ENCODE results near the gene TFAM. TPM values are rescaled to one million over a fixed set of nuclear protein-coding genes. Genes with fewer than 3 reads are reported as not detected.

TFAM gene
- total RNA-seq, 1 donor from 2014 or later: 64.2 TPM

DNA sequence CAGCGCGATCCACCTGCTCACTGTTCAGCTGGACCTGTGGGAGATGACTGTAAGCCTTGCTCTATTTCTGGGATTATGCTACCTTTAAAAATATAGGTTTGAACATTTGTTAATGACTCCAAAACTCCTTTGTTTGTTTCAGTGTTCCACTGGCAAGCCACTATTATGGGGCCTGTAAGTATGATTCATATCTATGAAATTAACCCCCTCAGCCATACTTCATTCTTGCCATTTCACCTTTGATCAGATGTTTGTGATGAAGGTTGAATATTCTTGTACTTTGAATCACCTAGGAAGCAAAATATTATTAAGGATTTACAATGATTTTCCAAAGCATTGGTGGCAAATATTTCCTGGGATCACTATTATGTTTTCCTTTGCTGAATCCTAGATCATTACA lies 23.9 kb upstream of the TFAM start:
- Mint-ChIP-seq H3K9me3 (no peaks in the 10 kb centered on the region), H3K27me3 (ENCODE audit: low read depth) (no peaks in the 10 kb centered on the region), H3K36me3 (ENCODE audit: low read depth) (no peaks in the 10 kb centered on the region), H3K4me1 (peaks cover 7% of the 10 kb centered on the region), H3K27ac (ENCODE audit: unreplicated experiment) (no peak overlapping the region), H3K4me3 (no peak overlapping the region)
- no peak for DNase-seq (ENCODE audit: low read depth, low spot score)
- no peak for TF ChIP-seq CTCF (conservative IDR thresholded peaks at IDR 0.05)

GRCh38 chr10:58362027-58362789 lies 23.0 kb upstream of the TFAM start:
- Mint-ChIP-seq H3K4me3 (no peak overlapping the region), H3K36me3 (ENCODE audit: low read depth) (no peaks in the 10 kb centered on the region), H3K27ac (ENCODE audit: unreplicated experiment) (no peak overlapping the region), H3K9me3 (no peaks in the 10 kb centered on the region), H3K4me1 (peaks cover 7% of the 10 kb centered on the region), H3K27me3 (ENCODE audit: low read depth) (no peaks in the 10 kb centered on the region)
- DNase-seq (ENCODE audit: low read depth, low spot score): no peak
- TF ChIP-seq CTCF (conservative IDR thresholded peaks at IDR 0.05): no peak

- no peaks in the 10 kb centered on the region for H3K27me3 Mint-ChIP-seq (ENCODE audit: low read depth)
- no peak for TF ChIP-seq CTCF (conservative IDR thresholded peaks at IDR 0.05)
Observed at GRCh38 chr10:58367069-58367468, 18.1 kb upstream of the TFAM start.

DNA sequence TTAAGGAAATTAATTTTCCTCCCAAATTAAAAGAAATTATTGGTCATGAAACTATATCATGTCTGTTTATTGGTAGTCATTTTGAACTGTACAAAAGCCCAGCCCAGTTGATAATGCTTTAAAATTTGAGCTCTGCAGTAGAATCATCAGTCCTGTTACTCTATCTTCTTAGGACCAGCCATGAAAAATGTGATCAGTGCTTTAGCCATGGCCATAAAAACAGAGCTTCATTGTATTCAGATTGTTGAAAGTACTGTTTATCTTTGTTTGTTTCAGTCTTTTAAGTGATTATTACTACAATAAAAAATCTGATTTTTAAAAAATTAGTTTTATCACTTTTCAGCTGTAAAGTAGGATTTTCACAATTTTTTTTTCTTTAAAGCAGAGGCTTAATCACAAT lies 13.7 kb upstream of the TFAM start:
- no peak for TF ChIP-seq CTCF (conservative IDR thresholded peaks at IDR 0.05)

More at GRCh38 chr10:58367069-58367468, 18.1 kb upstream of the TFAM start:
- Mint-ChIP-seq H3K4me1 (no peaks in the 10 kb centered on the region), H3K27ac (ENCODE audit: unreplicated experiment) (no peak overlapping the region), H3K4me3 (no peak overlapping the region), H3K9me3 (no peaks in the 10 kb centered on the region), H3K36me3 (ENCODE audit: low read depth) (no peaks in the 10 kb centered on the region)
- no peak for DNase-seq (ENCODE audit: low read depth, low spot score)

GRCh38 chr10:58372607-58373441 lies 12.4 kb upstream of the TFAM start:
- Mint-ChIP-seq H3K4me3 (no peak overlapping the region), H3K36me3 (ENCODE audit: low read depth) (no peaks in the 10 kb centered on the region), H3K4me1 (no peaks in the 10 kb centered on the region), H3K27ac (ENCODE audit: unreplicated experiment) (no peak overlapping the region), H3K27me3 (ENCODE audit: low read depth) (no peaks in the 10 kb centered on the region), H3K9me3 (no peaks in the 10 kb centered on the region)
- DNase-seq (ENCODE audit: low read depth, low spot score): no peak
- no peak for TF ChIP-seq CTCF (conservative IDR thresholded peaks at IDR 0.05)

More for the DNA sequence above, 13.7 kb upstream of the TFAM start:
- Mint-ChIP-seq H3K9me3 (no peaks in the 10 kb centered on the region), H3K27me3 (ENCODE audit: low read depth) (no peaks in the 10 kb centered on the region), H3K36me3 (ENCODE audit: low read depth) (no peaks in the 10 kb centered on the region), H3K4me1 (no peaks in the 10 kb centered on the region), H3K27ac (ENCODE audit: unreplicated experiment) (no peak overlapping the region), H3K4me3 (no peak overlapping the region)
- no peak for DNase-seq (ENCODE audit: low read depth, low spot score)
